Endothelial cell of coronary artery (primary cell): Measurements from ENCODE around the gene HES5. TPM values are rescaled to one million over a fixed set of nuclear protein-coding genes. Genes with fewer than 3 reads are reported as not detected.

Experiments used
- total RNA-seq: library from RNA; depleted of rRNA; stranded (reverse); fragments of >200 nt; gene quantifications from 2 replicates; pipeline ENCODE4 v1.2.3, GENCODE V29; 2014

The HES5 gene
- total RNA-seq, result 0.47 TPM in 1 of 2 replicates, not detected in the other

GRCh38 chr1:2529784-2530512, at the start of gene HES5:
TSS of gene HES5 (minus strand) at chr1:2530263. CDS start at chr1:2530164, 99 bp downstream.

GRCh38 chr1:2556277-2556677, 26.2 kb upstream of the HES5 start, which contains the start of gene TNFRSF14:
TSS of gene TNFRSF14 (plus strand) at chr1:2556371. CDS start at chr1:2556665, 294 bp downstream.

GRCh38 chr1:2525920-2526823, 3.9 kb downstream of the HES5 start, which contains the start of gene PANK4:
TSS of gene PANK4 (minus strand) at chr1:2526596. CDS start at chr1:2526587, 9 bp downstream.

Other genes with a start within 250 kb of the HES5 start
- 4.6 and 6.9 TPM in 2 replicates for gene MORN1, start 138.7 kb downstream of the HES5 start, total RNA-seq
- gene RER1, start 138.4 kb downstream of the HES5 start, total RNA-seq, result 69.5 and 71.7 TPM in 2 replicates
- gene PEX10, start 117.7 kb downstream of the HES5 start, total RNA-seq, result 27.9 and 28.8 TPM in 2 replicates
- gene PLCH2, start 54.0 kb downstream of the HES5 start, total RNA-seq, result under 0.01 and 0.09 TPM in 2 replicates
- gene PANK4, start 3.7 kb downstream of the HES5 start, total RNA-seq, result 20.1 and 26.5 TPM in 2 replicates
- 18.9 and 24.1 TPM in 2 replicates for gene TNFRSF14, start 26.1 kb upstream of the HES5 start, total RNA-seq
- 20.4 and 20.5 TPM in 2 replicates for gene PRXL2B, start 56.5 kb upstream of the HES5 start, total RNA-seq
- gene MMEL1, start 102.8 kb upstream of the HES5 start, total RNA-seq, result 1.3 and 2.9 TPM in 2 replicates